ENCODE data around the gene PLXNA3.

The PLXNA3 gene

DNA sequence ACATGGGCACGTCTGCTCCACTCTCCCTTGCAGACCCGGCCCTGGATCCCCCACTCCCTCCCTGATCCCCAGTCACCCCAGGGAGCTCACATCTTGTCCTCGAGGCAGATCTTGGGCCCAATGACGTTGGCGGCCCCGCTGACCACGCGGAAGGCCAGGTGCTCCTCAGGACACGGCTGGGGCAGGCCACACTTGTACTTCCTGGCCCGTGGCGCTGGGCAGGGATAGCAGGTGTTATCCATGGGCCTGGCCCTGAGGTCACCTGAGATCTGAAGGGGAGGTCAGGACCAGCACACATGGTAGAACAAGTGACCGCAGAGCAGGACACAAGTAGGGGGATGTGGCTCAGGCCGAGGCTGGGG, 50.3 kb downstream of the PLXNA3 start:
- DNase-seq, result no peak
- no peak overlapping the region for H2BK5ac ChIP-seq (ENCODE audit: low read depth, low read length, poor library complexity, severe bottlenecking)
- no peak overlapping the region for H3K4me3 ChIP-seq (ENCODE audit: insufficient read depth in 1 of 2, low read depth in 1 of 2, low read length in 2 of 2)
- H2BK120ac ChIP-seq (ENCODE audit: low read depth, low read length), result no peak overlapping the region
- peaks cover 10% of the 10 kb centered on the region for H3K4me1 ChIP-seq (ENCODE audit: control insufficient read depth, insufficient read depth, low read depth, low read length)
- peaks cover 4% of the 10 kb centered on the region for H3K79me1 ChIP-seq (replicated peaks; ENCODE audit: low read length, poor library complexity, severe bottlenecking)
- H3K18ac ChIP-seq (ENCODE audit: low read depth in 1 of 2, low read length in 2 of 2), result no peak overlapping the region
- H4K8ac ChIP-seq (ENCODE audit: low read length), result no peak overlapping the region
- H3K14ac ChIP-seq (ENCODE audit: low read length in 2 of 2), result no peak overlapping the region
- no peak overlapping the region for H4K91ac ChIP-seq (ENCODE audit: low read length)
- no peak overlapping the region for H2BK12ac ChIP-seq (ENCODE audit: low read length in 2 of 2)
- no peak overlapping the region for H2AK5ac ChIP-seq (ENCODE audit: low read length, severe bottlenecking)
- no peak overlapping the region for H2BK15ac ChIP-seq (ENCODE audit: low read depth, poor library complexity, severe bottlenecking)
- H3K9ac ChIP-seq (ENCODE audit: low read length), result no peak overlapping the region
- no peak overlapping the region for H3K4me2 ChIP-seq (ENCODE audit: low read length, poor library complexity, severe bottlenecking)
- H3K23ac ChIP-seq (ENCODE audit: low read length in 2 of 2), result no peak overlapping the region
- H3K9me3 ChIP-seq (ENCODE audit: control insufficient read depth, low read length), result peaks cover 10% of the 10 kb centered on the region
- no peak overlapping the region for H3K4ac ChIP-seq (ENCODE audit: low read depth in 1 of 2, low read length in 2 of 2)
- no peaks in the 10 kb centered on the region for H3K27me3 ChIP-seq (ENCODE audit: control insufficient read depth in 1 of 2, insufficient read depth in 1 of 2, low read length in 2 of 2)
- peaks cover 28 to 45% of the 10 kb centered on the region in 2 experiments for H3K36me3 ChIP-seq (ENCODE audit: control insufficient read depth in 1 of 2, insufficient read depth in 2 of 2, low read depth in 1 of 2, low read length in 2 of 2)
- no peak overlapping the region for H3K27ac ChIP-seq (ENCODE audit: low read length, poor library complexity, severe bottlenecking)
- H2AFZ ChIP-seq (ENCODE audit: low read depth, low read length), result no peak overlapping the region
- WGBS, result 94% methylated on average over 13 of the region's 13 CpGs

DNA sequence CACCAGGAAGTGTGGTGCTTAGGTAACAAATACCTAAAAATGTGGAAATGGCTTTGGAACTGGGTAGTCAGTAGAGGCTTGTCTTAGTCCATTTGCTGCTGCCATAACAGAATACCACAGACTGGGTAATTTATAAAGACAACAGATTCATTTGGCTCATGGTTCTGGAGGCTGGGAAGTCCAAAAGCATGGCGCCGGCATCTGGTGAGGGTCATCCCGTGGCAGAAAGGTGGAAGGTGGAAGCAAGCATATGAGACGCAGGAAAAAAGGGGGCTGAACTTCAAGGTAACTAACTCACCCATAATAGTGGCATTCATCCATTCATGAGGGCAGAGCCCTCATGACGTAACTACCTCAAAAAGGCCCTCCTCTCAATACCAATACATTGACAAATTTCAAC, 51.4 kb downstream of the PLXNA3 start:
- H3K9ac ChIP-seq (ENCODE audit: low read length), result no peak overlapping the region
- H3K14ac ChIP-seq (ENCODE audit: low read length in 2 of 2), result no peak overlapping the region
- H4K8ac ChIP-seq (ENCODE audit: low read length), result no peak overlapping the region
- no peak overlapping the region for H2AK5ac ChIP-seq (ENCODE audit: low read length, severe bottlenecking)
- H2BK120ac ChIP-seq (ENCODE audit: low read depth, low read length), result no peak overlapping the region
- H3K27me3 ChIP-seq (ENCODE audit: control insufficient read depth in 1 of 2, insufficient read depth in 1 of 2, low read length in 2 of 2), result no peaks in the 10 kb centered on the region
- no peak overlapping the region for H3K18ac ChIP-seq (ENCODE audit: low read depth in 1 of 2, low read length in 2 of 2)
- H3K36me3 ChIP-seq (ENCODE audit: control insufficient read depth in 1 of 2, insufficient read depth in 2 of 2, low read depth in 1 of 2, low read length in 2 of 2), result peaks cover 28 to 45% of the 10 kb centered on the region in 2 experiments
- no peak overlapping the region for H3K27ac ChIP-seq (ENCODE audit: low read length, poor library complexity, severe bottlenecking)
- no peak overlapping the region for H3K4ac ChIP-seq (ENCODE audit: low read depth in 1 of 2, low read length in 2 of 2)
- peaks cover 10% of the 10 kb centered on the region for H3K9me3 ChIP-seq (ENCODE audit: control insufficient read depth, low read length)
- no peak overlapping the region for H3K4me2 ChIP-seq (ENCODE audit: low read length, poor library complexity, severe bottlenecking)
- no peak overlapping the region for H2BK15ac ChIP-seq (ENCODE audit: low read depth, poor library complexity, severe bottlenecking)
- DNase-seq, result no peak
- no peak overlapping the region for H2BK12ac ChIP-seq (ENCODE audit: low read length in 2 of 2)
- H3K79me1 ChIP-seq (replicated peaks; ENCODE audit: low read length, poor library complexity, severe bottlenecking), result peaks cover 4% of the 10 kb centered on the region
- no peak overlapping the region for H2BK5ac ChIP-seq (ENCODE audit: low read depth, low read length, poor library complexity, severe bottlenecking)
- H3K4me3 ChIP-seq (ENCODE audit: insufficient read depth in 1 of 2, low read depth in 1 of 2, low read length in 2 of 2), result no peak overlapping the region
- WGBS, result 100% methylated on average over 2 of the region's 5 CpGs
- no peak overlapping the region for H2AFZ ChIP-seq (ENCODE audit: low read depth, low read length)
- H4K91ac ChIP-seq (ENCODE audit: low read length), result no peak overlapping the region
- peaks cover 10% of the 10 kb centered on the region for H3K4me1 ChIP-seq (ENCODE audit: control insufficient read depth, insufficient read depth, low read depth, low read length)
- H3K23ac ChIP-seq (ENCODE audit: low read length in 2 of 2), result no peak overlapping the region

DNA sequence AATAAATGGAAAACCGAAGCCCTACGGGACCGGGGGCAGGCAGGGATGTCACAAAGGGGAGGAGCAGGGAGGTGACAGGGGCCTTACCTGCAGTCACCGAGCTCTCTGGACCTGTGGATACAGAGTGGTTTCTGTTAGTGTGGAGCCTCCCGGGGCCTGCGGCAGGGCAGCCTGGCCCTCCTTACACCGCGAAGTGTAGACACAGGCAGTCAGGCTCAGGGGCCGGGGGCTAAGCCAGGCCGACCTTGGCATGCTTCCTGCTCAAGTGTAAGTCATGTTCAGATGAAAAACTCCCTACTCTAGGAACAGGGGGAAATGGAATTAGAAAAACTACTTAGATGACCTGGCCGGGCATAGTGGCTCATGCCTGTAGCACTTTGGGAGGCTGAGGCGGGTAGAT, 53.7 kb downstream of the PLXNA3 start:
- Histone ChIP-seq H3K9me3 (ENCODE audit: control insufficient read depth, low read length) (peaks cover 10% of the 10 kb centered on the region), H3K36me3 (ENCODE audit: control insufficient read depth in 1 of 2, insufficient read depth in 2 of 2, low read depth in 1 of 2, low read length in 2 of 2) (peaks cover 23 to 37% of the 10 kb centered on the region in 2 experiments), H3K4ac (ENCODE audit: low read depth in 1 of 2, low read length in 2 of 2) (no peak overlapping the region), H3K27ac (ENCODE audit: low read length, poor library complexity, severe bottlenecking) (no peak overlapping the region), H2AK5ac (ENCODE audit: low read length, severe bottlenecking) (no peak overlapping the region), H2BK5ac (ENCODE audit: low read depth, low read length, poor library complexity, severe bottlenecking) (no peak overlapping the region), H3K9ac (ENCODE audit: low read length) (no peak overlapping the region), H2BK120ac (ENCODE audit: low read depth, low read length) (no peak overlapping the region), H2BK15ac (ENCODE audit: low read depth, poor library complexity, severe bottlenecking) (no peak overlapping the region), H3K4me2 (ENCODE audit: low read length, poor library complexity, severe bottlenecking) (no peak overlapping the region), H3K23ac (ENCODE audit: low read length in 2 of 2) (no peak overlapping the region), H4K8ac (ENCODE audit: low read length) (peak overlapping the region; percentile 54), H3K14ac (ENCODE audit: low read length in 2 of 2) (no peak overlapping the region), H3K79me1 (replicated peaks; ENCODE audit: low read length, poor library complexity, severe bottlenecking) (peaks cover 7% of the 10 kb centered on the region), H3K27me3 (ENCODE audit: control insufficient read depth in 1 of 2, insufficient read depth in 1 of 2, low read length in 2 of 2) (no peaks in the 10 kb centered on the region), H4K91ac (ENCODE audit: low read length) (peak overlapping the region; percentile 7), H2BK12ac (ENCODE audit: low read length in 2 of 2) (no peak overlapping the region), H3K4me1 (ENCODE audit: control insufficient read depth, insufficient read depth, low read depth, low read length) (peaks cover 8% of the 10 kb centered on the region), H2AFZ (ENCODE audit: low read depth, low read length) (no peak overlapping the region), H3K4me3 (ENCODE audit: insufficient read depth in 1 of 2, low read depth in 1 of 2, low read length in 2 of 2) (no peak overlapping the region), H3K18ac (ENCODE audit: low read depth in 1 of 2, low read length in 2 of 2) (no peak overlapping the region)
- DNase-seq, result no peak
- 65% methylated on average over 3 of the region's 12 CpGs for WGBS

DNA sequence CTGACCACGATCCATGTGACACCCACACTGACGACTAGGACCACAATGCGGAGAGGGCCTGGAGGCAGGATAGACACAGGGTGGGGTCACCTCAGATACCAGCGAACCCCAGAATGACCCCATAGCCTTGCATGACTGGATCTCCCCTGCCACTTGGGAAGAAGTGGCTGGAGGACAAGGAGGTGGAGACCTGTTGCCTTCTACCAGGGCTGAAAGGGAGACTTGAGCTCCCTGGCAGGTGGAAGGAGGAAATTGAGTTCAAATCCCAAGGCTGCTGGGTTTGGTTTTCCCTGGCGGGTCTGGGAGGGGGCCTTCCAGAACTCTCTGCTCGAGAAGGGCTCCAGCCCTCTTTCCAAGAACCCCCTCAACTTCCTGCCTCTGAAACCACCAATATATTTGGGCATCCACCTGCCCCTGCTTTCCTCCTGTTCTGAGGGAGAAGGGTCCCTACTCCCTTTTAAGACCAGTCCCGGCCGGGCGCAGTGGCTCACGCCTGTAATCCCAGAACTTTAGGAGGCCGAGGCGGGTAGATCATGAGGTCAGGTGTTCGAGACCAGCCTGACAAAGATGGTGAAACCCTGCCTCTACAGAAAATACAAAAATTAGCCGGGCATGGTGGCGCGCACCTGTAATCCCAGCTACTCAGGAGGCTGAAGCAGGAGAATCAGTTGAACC, 54.9 kb downstream of the PLXNA3 start:
- H3K4ac ChIP-seq (ENCODE audit: low read depth in 1 of 2, low read length in 2 of 2), result no peak overlapping the region
- H3K18ac ChIP-seq (ENCODE audit: low read depth in 1 of 2, low read length in 2 of 2), result no peak overlapping the region
- no peak overlapping the region for H2BK120ac ChIP-seq (ENCODE audit: low read depth, low read length)
- H3K79me1 ChIP-seq (replicated peaks; ENCODE audit: low read length, poor library complexity, severe bottlenecking), result peaks cover 6% of the 10 kb centered on the region
- peaks cover 10% of the 10 kb centered on the region for H3K4me1 ChIP-seq (ENCODE audit: control insufficient read depth, insufficient read depth, low read depth, low read length)
- no peaks in the 10 kb centered on the region for H3K27me3 ChIP-seq (ENCODE audit: control insufficient read depth in 1 of 2, insufficient read depth in 1 of 2, low read length in 2 of 2)
- no peak overlapping the region for H2BK12ac ChIP-seq (ENCODE audit: low read length in 2 of 2)
- no peak overlapping the region for H2AFZ ChIP-seq (ENCODE audit: low read depth, low read length)
- peaks cover 10% of the 10 kb centered on the region for H3K9me3 ChIP-seq (ENCODE audit: control insufficient read depth, low read length)
- H2BK15ac ChIP-seq (ENCODE audit: low read depth, poor library complexity, severe bottlenecking), result no peak overlapping the region
- H3K4me2 ChIP-seq (ENCODE audit: low read length, poor library complexity, severe bottlenecking), result no peak overlapping the region
- no peak overlapping the region for H2AK5ac ChIP-seq (ENCODE audit: low read length, severe bottlenecking)
- no peak overlapping the region for H4K91ac ChIP-seq (ENCODE audit: low read length)
- peaks cover 16 to 24% of the 10 kb centered on the region in 2 experiments for H3K36me3 ChIP-seq (ENCODE audit: control insufficient read depth in 1 of 2, insufficient read depth in 2 of 2, low read depth in 1 of 2, low read length in 2 of 2)
- WGBS, result 95% methylated on average over 16 of the region's 16 CpGs
- H2BK5ac ChIP-seq (ENCODE audit: low read depth, low read length, poor library complexity, severe bottlenecking), result no peak overlapping the region
- H3K9ac ChIP-seq (ENCODE audit: low read length), result no peak overlapping the region
- no peak overlapping the region for H4K8ac ChIP-seq (ENCODE audit: low read length)
- no peak overlapping the region for H3K4me3 ChIP-seq (ENCODE audit: insufficient read depth in 1 of 2, low read depth in 1 of 2, low read length in 2 of 2)
- H3K27ac ChIP-seq (ENCODE audit: low read length, poor library complexity, severe bottlenecking), result no peak overlapping the region
- DNase-seq, result no peak
- H3K14ac ChIP-seq (ENCODE audit: low read length in 2 of 2), result no peak overlapping the region
- H3K23ac ChIP-seq (ENCODE audit: low read length in 2 of 2), result no peak overlapping the region

Measured in mesenchymal stem cell (in vitro differentiated cells and primary cell).